WTC11 (cell line): ENCODE measurements around the gene METTL21C.

Source experiments
- CREB1 ChIP-seq: sonication (generic); formaldehyde crosslinking; IDR thresholded peaks from 2 replicates; pipeline ENCODE4 v1.8.0; 2023; ENCODE audit warnings: mild to moderate bottlenecking, missing genetic modification reagents
- CTCF ChIP-seq: fragments of 200-600 bp; IDR thresholded peaks from 2 replicates; pipeline ENCODE4 v1.8.0; 2022; ENCODE audit warnings: antibody characterized with exemption
- IRF2 ChIP-seq: sonication (generic); formaldehyde crosslinking; IDR thresholded peaks from 2 replicates; pipeline ENCODE4 v1.8.0; 2022; ENCODE audit warnings: low read depth, missing genetic modification reagents, borderline replicate concordance
- MYBL2 ChIP-seq: sonication (generic); formaldehyde crosslinking; IDR thresholded peaks from 2 replicates; pipeline ENCODE4 v1.8.1; 2023; ENCODE audit warnings: mild to moderate bottlenecking, moderate library complexity, missing genetic modification reagents
- SMAD4 ChIP-seq: sonication (generic); formaldehyde crosslinking; IDR thresholded peaks from 2 replicates; pipeline ENCODE4 v1.8.0; 2022; ENCODE audit warnings: mild to moderate bottlenecking, missing genetic modification reagents
- TEAD4 ChIP-seq: sonication (generic); formaldehyde crosslinking; IDR thresholded peaks from 2 replicates; pipeline ENCODE4 v1.8.0; 2022; ENCODE audit warnings: mild to moderate bottlenecking, missing genetic modification reagents
- ZNF317 ChIP-seq: sonication (generic); formaldehyde crosslinking; IDR thresholded peaks from 2 replicates; pipeline ENCODE4 v1.8.1; 2023; ENCODE audit warnings: low read depth, mild to moderate bottlenecking, moderate library complexity, missing genetic modification reagents, borderline replicate concordance
- TF ChIP-seq, protein P1 (sequence below): sonication (generic); formaldehyde crosslinking; IDR thresholded peaks from 2 replicates; pipeline ENCODE4 v1.8.1; 2022; ENCODE audit warnings: mild to moderate bottlenecking, moderate library complexity, missing genetic modification reagents

DNA sequence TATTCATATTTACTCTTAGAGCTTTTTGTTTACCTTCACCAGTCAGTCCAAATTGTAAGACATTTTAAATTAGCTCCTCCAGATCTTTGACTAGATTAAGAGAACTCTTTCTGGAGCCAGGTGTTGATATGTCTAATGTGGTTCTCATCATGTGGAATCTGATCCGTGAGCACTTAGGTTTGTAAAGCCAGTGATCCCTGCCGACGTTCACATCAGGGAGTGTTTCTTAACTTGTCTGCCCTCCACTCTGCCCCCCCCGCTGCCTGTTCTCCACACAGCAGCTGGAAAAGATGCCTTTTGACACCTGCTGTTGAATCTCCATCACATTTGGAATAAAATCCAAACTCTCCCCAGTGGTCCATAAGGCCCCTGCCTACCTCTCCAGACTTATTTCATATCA, 17.7 kb downstream of the METTL21C start:
- TF ChIP-seq CTCF (no peak), IRF2 (CRISPR knock-in tag) (no peak), CREB1 (CRISPR knock-in tag) (no peak), MYBL2 (no peak), SMAD4 (no peak), ZNF317 (CRISPR knock-in tag) (no peak), TEAD4 (CRISPR knock-in tag) (no peak)
- TF ChIP-seq, protein P1, sequence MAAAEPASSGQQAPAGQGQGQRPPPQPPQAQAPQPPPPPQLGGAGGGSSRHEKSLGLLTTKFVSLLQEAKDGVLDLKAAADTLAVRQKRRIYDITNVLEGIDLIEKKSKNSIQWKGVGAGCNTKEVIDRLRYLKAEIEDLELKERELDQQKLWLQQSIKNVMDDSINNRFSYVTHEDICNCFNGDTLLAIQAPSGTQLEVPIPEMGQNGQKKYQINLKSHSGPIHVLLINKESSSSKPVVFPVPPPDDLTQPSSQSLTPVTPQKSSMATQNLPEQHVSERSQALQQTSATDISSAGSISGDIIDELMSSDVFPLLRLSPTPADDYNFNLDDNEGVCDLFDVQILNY (CRISPR knock-in tag): no peak
